Panc1 (cell line): ENCODE data around the gene ARF4. TPM values are rescaled to one million over a fixed set of nuclear protein-coding genes. Genes with fewer than 3 reads are reported as not detected.

Experiments
- ATAC-seq: fragments of 200-7000 bp; cut with Tn5 transposase; 2 replicates; pipeline ENCODE4 v1.9.1; 2020; ENCODE audit warnings: mild to moderate bottlenecking, moderate library complexity
- BruUV-seq: library from RNA; stranded (reverse); fragments of 400-500 nt; replicated peaks from 2 replicates; lab custom pipeline; 2021; lab: Mats Ljungman, UMichigan
- CTCF ChIA-PET: fragments of 300-600 bp; sonication (Branson Sonifier 250); formaldehyde crosslinking; loops from one replicate; lab custom pipeline; 2022; ENCODE audit warnings: antibody characterized with exemption; lab: Charles Lee
- POLR2A ChIA-PET: fragments of 300-600 bp; sonication (Branson Sonifier 250); formaldehyde crosslinking; loops from one replicate; lab custom pipeline; 2022; ENCODE audit warnings: antibody characterized with exemption; lab: Charles Lee
- DNase-seq: peaks from one replicate; pipeline ENCODE4 v3.0.0-alpha.2; 2010; ENCODE audit warnings: low read depth, low spot score
- H3K27ac ChIP-seq: 2 replicates; pipeline ENCODE4 v1.5.1; 2011; ENCODE audit warnings: mild to moderate bottlenecking, low read length, inconsistent platforms
- H3K27me3 ChIP-seq: fragments of 200-500 bp; sonication (Bioruptor generic); 2 replicates; pipeline ENCODE4 v1.6.0; 2014; ENCODE audit warnings: low read length, inconsistent platforms; ENCODE audit not compliant: control insufficient read depth, insufficient read depth
- H3K36me3 ChIP-seq: fragments of 200-500 bp; sonication (Bioruptor generic); 2 replicates; pipeline ENCODE4 v1.5.1; 2014; ENCODE audit warnings: inconsistent platforms, mild to moderate bottlenecking, low read length, moderate library complexity; ENCODE audit not compliant: control insufficient read depth, insufficient read depth
- H3K4me1 ChIP-seq: 2 replicates; pipeline ENCODE4 v1.5.1; 2011; ENCODE audit warnings: inconsistent platforms, mild to moderate bottlenecking, low read length, moderate library complexity; ENCODE audit not compliant: control insufficient read depth, insufficient read depth
- H3K4me3 ChIP-seq, 2 experiments: 2 replicates each; pipeline ENCODE4 v1.5.1; 2011 to 2012; ENCODE audit warnings: low read depth in 2 of 2, low read length in 2 of 2, mild to moderate bottlenecking in 2 of 2, inconsistent platforms in 1 of 2, moderate library complexity in 1 of 2
- H3K9me3 ChIP-seq: fragments of 200-500 bp; sonication (Bioruptor generic); 2 replicates; pipeline ENCODE4 v1.5.1; 2014; ENCODE audit warnings: low read depth, mild to moderate bottlenecking, inconsistent platforms, low read length, moderate library complexity; ENCODE audit not compliant: control insufficient read depth, insufficient read depth
- CTCF ChIP-seq: fragments of 450-650 bp; IDR thresholded peaks from 2 replicates; pipeline ENCODE4 v1.5.1; 2017; ENCODE audit warnings: mild to moderate bottlenecking
- POLR2AphosphoS5 ChIP-seq: IDR thresholded peaks from 2 replicates; pipeline ENCODE4 v1.6.1; 2012; ENCODE audit warnings: mild to moderate bottlenecking, low read depth, low read length, moderate library complexity
- REST ChIP-seq, 2 experiments: IDR thresholded peaks; 2 replicates each; pipeline ENCODE4 v1.6.1; 2011 to 2012; ENCODE audit warnings: low read depth in 2 of 2, control low read depth in 1 of 2, low read length in 1 of 2, mild to moderate bottlenecking in 1 of 2, moderate library complexity in 1 of 2; ENCODE audit not compliant: insufficient read depth in 1 of 2
- SIN3A ChIP-seq: IDR thresholded peaks from 2 replicates; pipeline ENCODE4 v1.6.1; 2012; ENCODE audit warnings: low read depth, mild to moderate bottlenecking, low read length, moderate library complexity, borderline replicate concordance; ENCODE audit not compliant: insufficient read depth
- TCF7L2 ChIP-seq: IDR thresholded peaks from 2 replicates; pipeline ENCODE4 v1.6.1; 2011; ENCODE audit warnings: mild to moderate bottlenecking, low read depth, low read length, inconsistent platforms
- in situ Hi-C: cut with HindIII; loops from 2 replicates; pipeline ENCODE4 v1.10.0; 2016; ENCODE audit warnings: low sequenced_read_pairs, low pct_unique_long_range_greater_than_20kb
- intact Hi-C: fragments of 100-400 bp; cut with micrococcal nuclease; formaldehyde crosslinking; loops from one replicate; pipeline ENCODE4 v1.10.0; 2022; ENCODE audit not compliant: unreplicated experiment
- total RNA-seq: library from RNA; stranded (reverse); gene quantifications from one replicate; pipeline ENCODE4 v1.2.1, GENCODE V29; 2021; ENCODE audit not compliant: unreplicated experiment

The ARF4 gene
- total RNA-seq, 1 experiment from 2014 or later = 126 TPM

GRCh38 chr3:57594144-57594543 is 3.0 kb downstream of the ARF4 start:
- ChIA-PET POLR2A (no interaction called here), CTCF (no interaction called here)
- Histone ChIP-seq H3K27ac (no peak overlapping the region), H3K4me3 (peak overlapping the region; percentile 94 to 96; a peak in 3 of 4 replicates), H3K36me3 (peaks cover 13% of the 10 kb centered on the region), H3K4me1 (peaks cover 11% of the 10 kb centered on the region), H3K9me3 (no peaks in the 10 kb centered on the region), H3K27me3 (no peaks in the 10 kb centered on the region)
- ATAC-seq (no peak), DNase-seq (no peak)
- intact Hi-C loops = no loop called here
- in situ Hi-C loops = no loop called here
- TF ChIP-seq REST (IDR thresholded peaks at IDR 0.05; ENCODE audit: insufficient read depth in 1 of 2, low read depth in 2 of 2, low read length in 1 of 2) (no peak), SIN3A (no peak), POLR2AphosphoS5 (no peak), CTCF (no peak), TCF7L2 (no peak)
- no TSS peak for BruUV-seq

- ChIA-PET POLR2A (no interaction called here), CTCF (no interaction called here)
- TF ChIP-seq CTCF (no peak), TCF7L2 (no peak), REST (IDR thresholded peaks at IDR 0.05; ENCODE audit: insufficient read depth in 1 of 2, low read depth in 2 of 2, low read length in 1 of 2) (no peak), SIN3A (no peak), POLR2AphosphoS5 (no peak)
- DNase-seq = no peak
- no TSS peak for BruUV-seq
- Histone ChIP-seq H3K4me3 (no peak overlapping the region), H3K27ac (no peak overlapping the region), H3K27me3 (no peaks in the 10 kb centered on the region), H3K36me3 (peaks cover 10% of the 10 kb centered on the region), H3K4me1 (peaks cover 9% of the 10 kb centered on the region; the same call in 1 of the 2 replicates), H3K9me3 (no peaks in the 10 kb centered on the region)
- intact Hi-C loops = no loop called here
- in situ Hi-C loops = no loop called here
- ATAC-seq = no peak
Measured at GRCh38 chr3:57592306-57592705, 4.8 kb downstream of the ARF4 start.
